Activated CD4-positive, alpha-beta T cell treated with anti-CD3 and anti-CD28 coated beads, Interleukin-2, amount 50 U/mL, for 4 hours (primary cell): Measurements from ENCODE around the gene MXD4.
A peak's percentile ranks its signal among the peaks of the same experiment; 100 is the strongest.
"Not testable (repeated sequence)": the region's sequence is repeated elsewhere in the genome, so short reads cannot be mapped to it uniquely, and the experiment has no call there.

ENCODE experiments used
- DNase-seq, 2 experiments: peaks; one replicate each; pipeline ENCODE4 v3.0.0-alpha.2; 2020

MXD4 gene

DNA sequence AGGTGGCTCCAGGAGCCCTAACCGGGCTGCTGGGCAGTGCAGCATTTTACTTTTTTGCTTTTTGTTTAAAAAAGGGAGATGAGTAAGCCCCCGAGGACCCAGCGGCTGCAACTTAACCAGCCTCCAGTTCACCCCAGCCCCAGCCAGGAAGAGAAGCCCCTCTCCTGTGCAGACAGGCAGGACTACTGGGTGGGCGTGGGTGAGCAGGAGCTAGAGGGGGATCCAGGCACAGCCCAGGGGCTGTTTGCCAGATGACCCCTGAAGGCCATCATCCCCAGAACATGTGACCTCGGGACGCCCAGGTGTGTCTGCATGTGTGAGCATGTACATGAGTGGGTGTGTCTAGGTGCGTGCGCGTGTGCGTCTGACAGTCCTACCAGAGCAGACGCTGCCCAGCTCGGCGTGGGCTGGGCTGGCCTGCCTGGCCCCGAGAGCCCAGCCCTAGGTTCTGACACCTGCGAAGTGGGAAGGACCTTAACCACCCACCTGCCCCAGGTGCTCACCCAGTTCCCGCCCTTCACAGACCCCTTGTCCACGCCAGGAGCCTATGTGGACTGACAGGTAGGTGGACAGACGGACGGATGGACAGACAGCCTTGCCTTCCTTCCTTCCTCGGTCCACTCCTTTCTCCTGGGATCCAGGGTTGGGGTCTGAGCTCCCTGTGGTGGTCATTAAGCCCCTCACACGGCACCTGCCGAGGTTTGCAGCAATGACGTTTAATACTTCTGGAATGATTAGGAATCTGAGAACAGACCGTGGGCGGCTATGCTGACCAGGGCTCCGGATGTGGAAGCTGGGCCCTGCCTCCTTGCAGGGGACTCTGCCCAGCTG is 12.2 kb downstream of the MXD4 start:
- no peak for DNase-seq

GRCh38 chr4:2248821-2249261 is 13.1 kb downstream of the MXD4 start:
- no peak for DNase-seq

- DNase-seq: no peak
Observed at GRCh38 chr4:2248044-2248780, 13.7 kb downstream of the MXD4 start.

DNA sequence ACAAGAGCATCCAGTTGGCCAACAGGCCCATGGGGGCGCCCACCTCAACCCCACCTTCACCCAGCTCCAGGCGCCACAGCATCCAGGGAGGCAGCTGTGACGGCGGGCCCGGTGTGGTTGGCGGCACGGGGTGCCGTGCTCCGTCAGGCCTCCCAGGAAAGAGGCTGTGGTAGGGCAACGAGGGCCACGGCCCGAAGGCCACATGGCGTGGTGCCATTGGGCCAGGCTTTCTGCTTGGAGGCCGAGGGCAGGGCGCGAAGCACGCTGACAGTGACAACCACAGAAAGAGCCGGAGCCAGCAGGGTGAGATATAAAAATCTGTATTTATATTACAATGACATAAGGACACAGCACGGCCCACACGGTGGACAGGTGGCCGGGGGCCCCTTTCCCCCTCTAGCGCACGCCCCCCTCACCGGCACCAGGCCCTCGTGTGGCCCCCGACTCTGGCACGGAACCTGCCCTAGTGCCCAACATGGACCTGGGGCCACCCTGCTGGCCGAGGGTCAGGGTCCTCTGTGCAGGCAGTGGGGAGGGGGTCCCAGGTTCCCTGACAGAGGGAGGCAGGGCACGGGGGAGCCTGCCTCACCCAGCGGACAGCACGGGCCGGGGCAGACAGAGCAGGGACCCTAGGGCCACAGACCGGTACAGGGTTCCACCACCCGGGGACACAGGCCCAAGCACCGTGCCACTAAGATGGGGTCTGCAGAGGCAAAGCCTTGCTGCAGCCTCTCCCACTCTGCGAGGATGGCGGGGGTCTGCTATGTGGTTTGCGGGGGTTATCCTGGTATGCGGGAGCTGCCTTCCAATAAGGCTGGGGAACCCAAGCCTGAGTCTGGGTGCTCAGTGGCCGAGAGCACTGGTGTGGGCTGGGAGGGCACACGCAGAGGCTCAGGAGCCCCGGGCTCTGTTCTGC is 14.5 kb downstream of the MXD4 start:
- DNase-seq: no peak

- DNase-seq: no peak
Observed at GRCh38 chr4:2246384-2247127, 15.4 kb downstream of the MXD4 start.

- DNase-seq: no peak
Observed at GRCh38 chr4:2245787-2246275, 16.1 kb downstream of the MXD4 start.

GRCh38 chr4:2245057-2245786 is 16.7 kb downstream of the MXD4 start:
- DNase-seq: no peak

DNA sequence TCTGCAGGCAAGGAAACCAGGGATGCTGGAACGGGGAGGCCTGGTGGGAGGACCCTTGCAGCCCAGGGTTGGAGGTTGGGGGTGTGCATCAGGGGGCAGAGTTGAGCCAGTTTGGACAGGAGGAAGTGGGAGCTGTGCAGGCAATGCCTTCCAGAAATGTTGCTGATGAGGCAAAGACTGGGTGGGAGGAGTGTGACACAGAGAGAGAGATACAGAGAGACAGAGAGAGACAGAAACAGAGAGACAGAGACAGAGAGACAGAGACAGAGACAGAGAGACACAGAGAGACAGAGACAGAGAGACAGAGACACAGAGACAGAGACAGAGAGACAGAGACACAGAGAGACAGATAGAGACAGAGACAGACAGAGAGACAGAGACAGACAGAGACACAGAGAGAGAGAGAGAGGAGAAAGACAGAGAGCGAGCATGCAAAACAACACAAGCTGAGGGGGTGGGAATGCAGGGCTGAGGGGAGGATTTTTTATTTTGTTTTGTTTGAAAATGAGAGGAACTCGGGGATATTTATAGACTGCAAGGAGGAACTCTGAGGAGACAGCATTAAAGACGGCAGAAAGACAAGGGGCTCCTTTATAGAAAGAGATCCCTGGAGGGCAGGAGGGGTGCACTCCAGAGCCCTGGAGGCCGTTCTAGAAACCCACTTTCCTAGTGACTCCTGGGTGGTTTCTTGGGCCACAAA is 18.1 kb downstream of the MXD4 start:
- no peak for DNase-seq

DNA sequence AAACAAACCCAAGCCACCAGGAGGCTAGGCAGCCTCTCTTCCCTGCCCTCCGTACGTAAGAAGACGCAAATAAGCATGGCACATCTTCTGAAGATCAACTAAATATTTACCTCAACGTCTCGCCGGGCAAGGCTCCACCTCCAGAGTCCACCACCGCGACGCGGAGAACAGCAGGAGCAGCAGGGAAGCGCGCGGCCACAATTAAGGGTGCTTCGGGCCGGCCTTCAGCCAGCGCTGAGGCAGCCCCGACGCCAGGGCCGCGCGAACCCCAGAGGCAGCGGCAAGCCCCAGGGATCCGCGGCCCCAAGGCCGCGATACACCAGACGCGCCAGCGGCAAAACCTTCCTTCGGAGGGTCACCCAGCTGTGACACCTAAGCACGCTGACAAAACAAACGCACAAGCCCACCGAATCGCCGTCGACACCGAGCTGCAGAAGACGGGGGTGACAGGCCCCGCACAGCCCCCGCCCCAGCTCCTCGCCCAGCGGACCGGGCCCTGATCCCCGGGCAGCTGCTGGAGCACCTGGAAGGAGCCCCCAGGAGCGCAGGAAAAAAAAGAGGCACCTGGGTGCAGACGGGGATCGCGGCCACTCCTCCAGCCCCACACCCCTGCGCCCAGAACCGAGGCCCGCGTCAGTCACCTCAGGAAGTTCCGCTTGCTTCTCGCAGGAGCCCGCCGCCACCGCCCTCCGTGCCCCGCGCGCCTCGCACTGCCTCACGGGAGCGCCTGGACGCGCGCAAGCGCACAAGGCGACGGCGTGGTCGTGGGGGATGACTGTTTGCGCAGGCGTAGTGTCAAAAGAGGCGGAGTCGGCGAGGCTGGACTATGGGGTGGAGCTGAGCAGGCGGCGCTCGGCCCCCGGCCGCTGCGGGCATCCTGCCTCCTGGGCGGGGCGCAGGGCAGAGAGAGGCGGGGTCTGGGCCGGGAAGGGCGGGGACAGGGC is 20.2 kb downstream of the MXD4 start, which contains the start of the genes HAUS3 and POLN:
Gene HAUS3 (minus strand): TSS at position 712 of the 944 bp plus-strand sequence. CDS start 1,175 bp downstream, outside the sequence.
Gene POLN (minus strand): TSS at position 712 of the 944 bp plus-strand sequence. CDS start 12,890 bp downstream, outside the sequence.
- DNase-seq: peak; percentile 98

DNA sequence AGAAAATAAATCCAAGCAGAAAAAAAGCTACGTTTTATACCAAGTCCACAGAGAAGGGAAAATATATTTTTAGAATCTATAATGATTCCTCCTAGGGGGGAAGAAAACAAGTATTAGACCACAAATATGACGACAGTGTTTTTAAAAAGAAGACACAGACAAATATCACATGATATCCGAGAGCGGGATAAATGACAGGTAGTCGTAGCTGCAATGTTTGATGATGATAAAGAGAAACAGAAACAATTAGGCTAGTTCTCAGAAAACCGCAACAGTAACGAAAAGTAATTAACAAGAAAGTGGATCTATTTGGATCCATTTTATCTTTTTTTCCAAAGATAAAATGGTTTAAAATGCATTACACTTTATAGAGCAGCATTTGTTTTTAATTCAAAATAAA is 20.9 kb downstream of the MXD4 start:
- no peak for DNase-seq

GRCh38 chr4:2236944-2237666 is 24.8 kb downstream of the MXD4 start:
- DNase-seq: no peak

DNA sequence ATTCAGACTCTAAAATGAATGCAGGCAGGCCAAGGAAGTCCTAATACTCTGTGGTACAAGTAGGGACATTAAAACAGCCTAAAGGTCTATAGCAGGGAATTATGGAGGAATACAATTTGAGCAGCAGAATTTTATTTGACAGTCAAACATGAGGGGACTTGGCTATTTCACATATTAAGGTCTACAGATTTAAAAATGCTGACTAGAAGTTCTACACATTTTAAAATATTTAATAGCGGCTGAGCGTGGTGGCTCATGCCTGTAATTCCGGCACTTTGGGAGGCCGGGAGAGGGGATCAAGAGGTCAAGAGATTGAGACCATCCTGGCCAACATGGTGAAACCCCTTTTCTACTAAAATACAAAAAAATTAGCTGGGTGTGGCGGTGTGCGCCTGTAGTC is 30.8 kb downstream of the MXD4 start:
- DNase-seq: no peak

DNA sequence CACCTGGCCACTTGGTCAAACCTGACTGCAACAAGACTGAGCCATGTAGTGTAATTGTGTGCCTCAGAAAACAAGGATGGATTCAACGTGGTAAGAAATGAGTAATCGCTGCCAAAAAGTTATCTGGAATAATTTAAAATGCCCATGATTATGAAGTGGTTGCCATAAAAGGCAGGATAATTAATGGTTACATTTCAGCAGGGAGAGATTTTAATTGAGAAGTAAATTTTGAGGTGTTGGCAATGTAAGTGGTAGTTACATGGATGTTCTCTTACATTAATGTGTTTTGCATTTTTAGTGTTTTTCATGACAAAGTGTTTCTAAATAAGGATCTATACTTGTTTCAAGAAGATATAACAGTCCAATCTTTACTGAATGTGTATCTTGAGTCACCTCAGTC is 35.6 kb downstream of the MXD4 start:
- no peak for DNase-seq

DNA sequence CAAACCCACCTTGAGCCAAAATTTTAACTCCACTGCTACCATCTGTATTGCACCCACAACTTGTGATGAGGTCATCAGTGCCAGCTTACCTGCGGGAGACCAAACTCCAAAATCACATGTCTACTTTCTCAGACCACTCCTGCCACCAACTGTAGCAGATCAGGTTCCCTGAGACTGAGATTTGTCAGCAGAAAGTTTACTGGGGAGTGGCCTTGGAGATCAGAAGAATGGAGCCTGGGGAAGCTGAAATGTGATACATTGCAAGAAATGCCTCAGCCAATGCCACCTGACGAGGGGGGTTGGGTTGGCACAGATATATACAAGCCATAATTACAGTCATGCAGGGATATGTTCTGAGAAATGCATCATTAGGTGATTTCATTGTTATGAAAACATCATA is 39.1 kb downstream of the MXD4 start:
- DNase-seq: no peak

DNA sequence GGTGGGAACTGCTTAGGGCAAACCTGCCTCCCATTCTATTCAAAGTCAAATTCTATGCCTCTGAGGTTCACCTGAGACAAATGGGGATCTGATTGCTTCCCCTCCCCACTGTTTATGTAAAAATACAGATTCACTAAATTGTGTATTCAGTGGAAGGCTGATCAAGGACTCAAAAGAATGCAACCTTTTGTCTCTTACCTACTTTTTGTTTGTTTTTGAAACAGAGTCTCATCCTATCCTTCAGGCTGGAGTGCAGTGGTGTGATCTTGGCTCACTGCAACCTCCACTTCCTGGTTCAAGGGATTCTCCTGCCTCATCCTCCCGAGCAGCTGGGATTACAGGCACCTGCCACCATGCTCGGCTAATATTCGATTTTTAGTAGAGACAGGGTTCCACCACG is 40.5 kb downstream of the MXD4 start:
- DNase-seq: not testable (repeated sequence)

- peak; percentile 79 to 82 for DNase-seq
Observed at GRCh38 chr4:2220016-2220630, 41.8 kb downstream of the MXD4 start.

- no peak for DNase-seq
Observed at GRCh38 chr4:2219233-2219760, 42.6 kb downstream of the MXD4 start.

- DNase-seq: no peak
Observed at GRCh38 chr4:2218436-2218835, 43.5 kb downstream of the MXD4 start.
